Stimulated activated CD4-positive, alpha-beta T cell treated with anti-CD3 and anti-CD28 coated beads, Interleukin-12 subunit alpha, Interleukin-12 subunit beta, amount 100 ng/mL, for 24 hours (primary cell): Measurements from ENCODE around the gene SAE1.

Experiments used
- DNase-seq, 2 experiments: peaks; one replicate each; pipeline ENCODE4 v3.0.0-alpha.2; 2020; ENCODE audit warnings: low read depth in 2 of 2

The SAE1 gene

DNA sequence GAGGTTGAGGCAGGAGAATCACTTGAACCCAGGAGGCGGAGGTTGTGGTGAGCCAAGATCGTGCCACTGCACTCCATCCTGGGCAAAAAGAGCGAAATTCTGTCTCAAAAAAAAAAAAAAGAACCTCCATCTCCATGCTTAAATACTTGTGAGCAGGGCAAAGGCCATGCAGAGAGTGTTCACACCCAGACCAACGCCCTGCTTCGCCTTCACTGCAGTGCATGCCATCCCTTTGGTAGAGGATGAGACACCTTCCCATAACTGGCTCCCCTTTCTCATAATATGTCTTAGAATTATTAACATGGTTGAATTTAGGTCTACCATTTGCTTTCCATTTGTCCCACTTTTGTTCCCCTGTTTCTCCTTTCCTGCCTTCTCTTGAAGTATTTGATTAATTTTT is 84.9 kb downstream of the SAE1 start:
- DNase-seq, result no peak

- DNase-seq, result no peak
These were observed 90.6 kb downstream of the SAE1 start for GRCh38 chr19:47221080-47221841.

- no peak for DNase-seq
These were observed 91.3 kb downstream of the SAE1 start for GRCh38 chr19:47221890-47222289.

GRCh38 chr19:47225746-47226425 is 95.3 kb downstream of the SAE1 start:
- peak; percentile 65 to 67 for DNase-seq

- DNase-seq, result no peak
These were observed 96.1 kb downstream of the SAE1 start for GRCh38 chr19:47226426-47227351.

GRCh38 chr19:47227352-47228167 is 96.9 kb downstream of the SAE1 start:
- DNase-seq, result no peak

GRCh38 chr19:47228168-47228936 is 97.7 kb downstream of the SAE1 start:
- DNase-seq, result no peak

DNA sequence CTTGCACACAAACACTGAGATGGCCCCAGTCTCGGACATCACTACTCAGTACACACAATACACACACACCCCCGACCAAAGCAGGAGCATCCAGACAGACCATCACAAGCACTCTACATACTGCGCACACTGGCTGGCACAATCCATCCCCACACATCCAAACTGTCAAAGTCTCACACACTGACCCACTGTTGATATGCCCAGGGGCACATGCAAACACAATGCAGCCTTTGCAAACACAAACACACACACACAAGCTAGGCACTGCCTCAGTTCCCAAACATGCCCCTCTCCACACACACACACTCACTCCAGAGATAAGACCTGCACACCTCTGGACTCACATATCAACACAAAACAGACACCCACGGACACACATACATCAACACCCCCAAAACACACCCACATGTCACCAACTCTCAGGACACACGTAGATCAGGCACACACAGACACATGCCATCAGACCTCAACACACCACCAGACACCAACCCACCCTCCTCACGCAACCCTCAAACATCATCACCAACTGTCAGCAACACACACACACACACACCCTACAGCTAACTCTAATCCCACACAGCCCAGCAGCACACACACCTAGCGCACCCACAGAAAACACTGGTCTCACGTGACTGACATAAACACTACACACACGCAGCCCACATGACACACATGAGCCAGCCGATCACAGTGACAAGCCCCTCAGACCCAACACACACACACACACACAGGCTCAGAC is 98.5 kb downstream of the SAE1 start:
- DNase-seq, result no peak

DNA sequence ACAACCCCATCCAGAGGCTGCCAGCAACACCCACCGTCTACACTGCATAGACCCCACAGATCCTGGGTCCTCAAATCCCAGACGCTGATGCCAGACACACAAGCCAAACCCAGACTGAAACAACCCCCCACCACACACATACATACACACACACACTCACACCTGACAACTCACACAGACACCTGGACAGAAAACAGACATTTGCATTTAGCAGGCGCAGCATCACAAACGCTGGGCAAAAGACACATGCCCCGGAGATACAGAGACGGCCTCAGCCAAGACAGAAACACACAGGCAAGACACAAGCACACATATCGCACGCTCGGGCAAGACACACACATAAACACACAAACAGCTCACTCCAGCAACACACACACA is 99.0 kb downstream of the SAE1 start:
- no peak for DNase-seq

DNA sequence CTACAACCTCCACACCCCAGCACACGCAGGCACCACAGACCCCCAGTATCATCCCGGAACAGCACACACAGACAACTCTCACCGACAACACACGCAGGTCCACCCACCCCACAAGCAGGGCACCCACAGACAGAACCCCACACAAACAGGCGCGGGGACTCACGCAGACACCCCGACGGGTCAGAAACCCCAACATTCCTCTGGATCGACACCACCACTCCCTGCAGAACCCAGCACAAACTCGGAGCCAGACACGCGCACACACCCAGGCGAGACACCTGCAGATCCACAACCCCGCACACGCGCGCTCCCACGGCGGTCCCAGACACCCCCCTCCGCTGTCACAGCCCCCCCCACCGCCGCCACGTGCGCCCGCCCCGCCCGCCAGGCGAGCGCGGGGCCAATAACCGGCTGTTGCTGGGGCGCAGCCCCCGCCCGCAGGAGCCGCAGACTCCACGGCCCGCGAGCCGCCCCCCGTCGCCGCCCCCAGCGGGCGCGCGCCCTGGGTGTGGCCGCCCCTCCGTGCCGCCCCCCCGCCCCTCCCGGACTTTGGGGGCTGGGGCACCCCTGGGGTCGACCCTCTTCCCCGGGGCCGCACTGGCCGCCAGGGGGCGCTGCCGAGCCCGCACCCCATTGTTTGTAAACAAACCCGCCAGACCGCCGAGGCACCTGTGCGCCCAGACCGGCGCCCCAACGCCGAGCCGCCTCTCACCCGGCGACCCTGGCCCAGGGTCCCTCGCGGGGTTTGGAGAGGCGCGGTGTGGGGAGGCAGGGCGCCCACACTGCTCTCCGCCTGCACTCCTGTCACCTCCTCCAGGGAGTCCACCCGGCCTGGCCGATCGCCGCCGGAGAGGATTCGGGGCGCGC is 99.7 kb downstream of the SAE1 start:
- no peak for DNase-seq

GRCh38 chr19:47230921-47231214 is 100.2 kb downstream of the SAE1 start, which contains the start of gene BBC3:
Gene BBC3, minus strand, starts transcription at chr19:47231199. Its CDS starts 2,768 bp downstream, at chr19:47228431.
- no peak for DNase-seq

DNA sequence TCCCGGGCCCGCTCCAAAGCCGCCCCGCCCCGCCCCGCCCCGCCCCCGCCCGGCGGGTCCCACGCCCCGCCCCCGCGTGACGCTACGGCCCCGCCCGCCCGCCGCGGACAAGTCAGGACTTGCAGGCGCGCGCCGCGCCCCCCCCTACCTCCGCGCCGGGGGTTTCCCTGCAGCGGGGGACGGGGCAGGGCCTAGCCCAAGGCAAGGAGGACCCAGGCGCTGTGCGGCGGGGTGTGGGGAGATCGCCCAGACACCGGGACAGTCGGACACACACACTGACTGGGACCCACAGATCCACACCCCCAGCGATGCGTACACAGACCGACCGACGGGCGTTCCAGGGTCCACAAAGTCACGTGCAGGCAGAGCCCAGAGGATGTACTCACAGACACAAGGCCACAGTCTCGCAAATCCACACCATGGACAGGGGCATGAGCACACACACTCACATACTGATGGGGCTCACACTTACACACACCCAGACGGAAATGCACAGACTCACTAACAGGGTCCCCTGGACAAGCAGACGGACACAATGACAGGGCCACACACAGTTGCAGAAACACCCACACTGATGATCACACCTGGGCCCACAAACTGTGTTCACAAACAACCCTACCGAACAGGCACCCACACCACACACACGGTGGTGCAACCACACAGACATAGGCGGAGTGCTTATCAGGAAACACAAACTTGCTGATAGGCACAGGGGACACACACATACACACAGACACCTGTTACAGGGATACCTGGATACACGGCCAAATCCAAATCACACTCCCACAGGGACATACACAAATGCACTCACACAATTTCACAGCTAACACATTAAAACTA is 100.8 kb downstream of the SAE1 start:
- peak; percentile 72 to 84 for DNase-seq

DNA sequence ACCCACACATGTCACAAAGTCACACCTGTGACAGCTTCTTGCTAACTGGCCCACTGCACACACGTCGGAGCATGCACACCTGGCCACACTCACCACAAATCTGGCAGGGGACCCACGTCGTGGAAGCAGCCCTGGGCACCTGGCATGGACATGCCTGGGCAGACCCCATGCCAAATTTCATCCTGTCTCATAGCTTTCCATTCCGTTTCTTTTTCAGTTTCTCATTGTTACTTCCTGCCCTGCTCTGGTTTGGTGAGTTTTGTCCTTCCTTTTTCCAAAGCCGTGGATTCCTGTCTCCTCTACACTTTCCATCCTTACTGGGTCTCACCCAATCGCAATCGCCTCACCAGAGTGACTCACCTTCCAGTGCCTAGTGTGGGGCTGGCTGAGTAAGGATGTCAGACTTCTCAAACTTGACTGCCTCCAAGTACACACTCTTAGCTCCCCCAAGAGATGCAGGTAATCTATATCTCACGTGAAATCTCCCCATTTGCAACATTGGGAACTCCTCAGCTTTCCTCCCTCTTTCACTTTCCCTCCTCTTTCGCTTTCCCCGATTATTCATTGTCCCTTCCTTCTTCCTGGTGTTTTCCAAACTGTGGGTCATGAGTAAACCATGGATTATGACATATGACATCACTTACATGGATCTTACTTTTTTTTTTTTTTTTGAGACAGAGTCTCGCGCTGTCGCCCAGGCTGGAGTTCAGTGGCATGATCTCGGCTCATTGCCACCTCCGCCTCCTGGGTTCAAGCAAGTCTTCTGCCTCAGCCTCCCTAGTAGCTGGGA is 102.0 kb downstream of the SAE1 start:
- no peak for DNase-seq

DNA sequence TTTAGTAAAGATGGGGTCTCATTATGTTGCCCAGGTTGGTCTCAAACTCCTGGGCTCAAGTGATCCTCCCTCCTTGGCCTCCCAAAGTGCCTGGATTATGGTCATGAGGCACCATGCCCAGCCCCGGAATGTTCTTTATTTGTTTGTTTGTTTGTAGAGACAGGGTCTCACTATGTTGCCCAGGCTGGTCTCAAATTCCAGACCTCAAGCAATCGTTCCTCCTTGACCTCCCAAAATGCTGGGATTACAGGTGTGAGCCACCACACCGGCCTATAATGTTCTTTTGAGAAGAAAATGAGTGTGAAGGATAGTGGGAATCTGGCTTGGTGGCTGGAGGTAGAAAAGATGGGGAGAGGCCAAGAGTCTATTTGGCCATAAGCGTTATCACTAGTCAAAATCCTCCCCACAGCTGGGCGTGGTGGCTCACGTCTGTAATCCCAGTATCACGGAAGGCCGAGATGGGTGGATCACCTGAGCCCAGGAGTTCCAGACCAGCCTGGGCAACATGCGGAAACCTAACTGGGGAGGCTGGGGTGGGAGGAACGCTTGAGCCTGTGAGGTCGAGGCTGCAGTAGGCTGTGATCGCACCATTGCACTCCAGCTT is 105.5 kb downstream of the SAE1 start:
- no peak for DNase-seq

GRCh38 chr19:47239152-47239551 is 108.5 kb downstream of the SAE1 start:
- DNase-seq, result no peak

- DNase-seq, result no peak
These were observed 109.1 kb downstream of the SAE1 start for GRCh38 chr19:47239610-47240296.
